ENCODE measurements around the gene TRIM63.
A peak's percentile ranks its signal among the peaks of the same experiment; 100 is the strongest.

Gene TRIM63

GRCh38 chr1:26055041-26055440, 12.4 kb downstream of the TRIM63 start:
- Mint-ChIP-seq H3K27me3 (peaks cover 35 to 60% of the 10 kb centered on the region in 2 donors), H3K4me1 (peaks cover 3 to 11% of the 10 kb centered on the region in 2 donors), H3K27ac (no peak overlapping the region), H3K4me3 (no peak overlapping the region), H3K36me3 (no peaks in the 10 kb centered on the region), H3K9me3 (no peaks in the 10 kb centered on the region)
- ATAC-seq (replicated peaks) (no peak), DNase-seq (no peak)

DNA sequence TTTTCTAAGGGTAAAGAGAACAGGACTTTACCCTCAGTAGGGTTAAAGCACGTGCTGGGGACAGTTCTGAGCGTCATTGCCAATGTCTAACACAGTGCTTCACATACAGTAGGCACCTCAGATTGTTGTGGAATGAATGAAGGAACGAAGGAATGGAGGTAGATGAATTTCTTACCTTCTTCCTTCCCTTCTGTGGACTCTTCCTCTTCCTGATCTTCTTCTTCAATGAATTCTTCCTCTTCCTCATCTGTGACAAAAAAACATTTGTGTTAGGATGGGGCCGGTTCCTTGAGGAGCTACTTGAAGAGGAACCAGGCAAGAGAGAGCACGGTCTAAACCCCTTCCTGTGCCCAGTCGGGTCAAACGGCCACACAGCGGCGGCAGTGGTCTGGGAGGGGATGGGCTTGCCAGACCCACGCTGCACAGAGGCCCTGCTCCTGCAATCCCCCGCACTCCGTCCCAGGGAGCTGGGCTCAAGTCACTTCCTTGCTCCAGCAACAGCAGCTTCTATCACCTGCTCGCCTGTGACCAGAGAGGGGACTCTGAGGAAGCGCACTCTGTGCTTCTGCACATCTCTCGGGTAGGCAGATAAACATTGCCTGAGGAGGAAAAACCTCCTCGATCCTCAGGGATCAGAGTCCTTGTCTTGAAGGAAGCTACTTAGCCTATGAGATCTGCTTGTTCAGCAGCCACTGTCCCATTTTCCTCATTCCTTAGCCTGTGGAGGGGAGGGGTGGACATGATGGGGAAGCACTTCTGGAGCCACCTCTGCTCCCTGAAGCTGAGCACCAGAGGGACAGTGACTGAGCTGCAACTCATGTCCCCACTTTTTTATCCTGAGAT, 13.5 kb downstream of the TRIM63 start:
- no peak for ATAC-seq (replicated peaks)
- no peaks in the 10 kb centered on the region for H3K9me3 Mint-ChIP-seq
- no peak for DNase-seq
- no peak overlapping the region for H3K4me3 Mint-ChIP-seq
- H3K36me3 Mint-ChIP-seq: no peaks in the 10 kb centered on the region
- H3K27me3 Mint-ChIP-seq: peaks cover 39 to 63% of the 10 kb centered on the region in 2 donors
- peaks cover 3 to 11% of the 10 kb centered on the region in 2 donors for H3K4me1 Mint-ChIP-seq
- H3K27ac Mint-ChIP-seq: no peak overlapping the region

DNA sequence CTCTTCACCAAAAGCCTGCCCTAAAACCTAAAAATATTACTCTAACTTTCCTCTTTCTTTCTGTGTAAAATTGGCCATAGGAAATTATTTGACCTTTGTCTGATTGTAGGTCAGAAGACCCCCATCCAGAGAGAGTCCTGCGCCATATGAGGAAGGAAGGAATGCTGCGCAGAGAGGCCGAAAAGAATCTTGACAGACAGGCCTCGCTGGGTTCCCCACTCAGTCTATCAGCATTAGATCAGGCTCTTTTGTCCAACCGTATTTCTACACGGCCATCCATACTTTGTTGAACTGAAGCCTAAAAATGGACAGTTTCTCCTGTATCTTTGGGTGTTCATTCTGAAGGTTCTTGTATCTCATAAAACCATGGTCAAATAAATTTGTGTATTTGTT, 17.2 kb downstream of the TRIM63 start:
- Mint-ChIP-seq H3K27ac (no peak overlapping the region), H3K9me3 (no peaks in the 10 kb centered on the region), H3K27me3 (peaks cover 46 to 80% of the 10 kb centered on the region in 2 donors), H3K4me3 (no peak overlapping the region), H3K36me3 (no peaks in the 10 kb centered on the region), H3K4me1 (peaks cover 3 to 13% of the 10 kb centered on the region in 2 donors)
- ATAC-seq (replicated peaks): no peak
- no peak for DNase-seq

- Mint-ChIP-seq H3K27ac (no peak overlapping the region), H3K4me3 (no peak overlapping the region), H3K4me1 (peaks cover 5 to 16% of the 10 kb centered on the region in 2 donors), H3K27me3 (peaks cover 52 to 81% of the 10 kb centered on the region in 2 donors), H3K36me3 (no peaks in the 10 kb centered on the region), H3K9me3 (no peaks in the 10 kb centered on the region)
- DNase-seq (no peak), ATAC-seq (replicated peaks) (no peak)
These were observed 17.7 kb downstream of the TRIM63 start for GRCh38 chr1:26049531-26050247.

DNA sequence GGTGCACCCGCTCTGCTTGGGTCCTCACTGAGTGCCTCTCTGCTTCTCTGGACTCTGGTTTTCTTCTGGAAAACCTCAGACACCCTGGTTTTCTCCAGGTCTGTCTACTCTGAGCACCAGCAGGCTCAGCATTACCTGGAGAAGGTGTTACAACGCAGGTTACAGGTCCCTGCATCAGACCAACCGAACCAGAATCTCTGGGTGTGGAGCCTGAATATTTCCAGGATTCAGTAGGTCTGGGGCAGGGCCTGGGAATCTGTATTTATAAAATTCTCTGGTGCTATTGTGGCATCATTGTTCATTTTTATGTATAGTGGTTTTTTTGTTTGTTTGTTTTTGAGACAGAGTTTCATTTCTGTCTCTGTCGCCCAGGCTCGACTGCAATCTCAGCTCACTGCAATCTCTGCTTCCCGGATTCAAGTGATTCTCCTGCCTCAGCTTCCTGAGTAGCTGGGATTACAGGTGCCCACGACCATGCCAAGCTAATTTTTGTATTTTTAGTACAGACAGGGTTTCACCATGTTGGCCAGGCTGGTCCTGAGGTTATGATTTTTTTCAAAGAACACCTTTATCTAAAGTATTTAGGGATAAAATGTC, 20.1 kb downstream of the TRIM63 start:
- ATAC-seq (replicated peaks) (no peak), DNase-seq (no peak)
- no peak overlapping the region for H3K27ac Mint-ChIP-seq
- no peaks in the 10 kb centered on the region for H3K9me3 Mint-ChIP-seq
- H3K4me1 Mint-ChIP-seq: peaks cover 5 to 16% of the 10 kb centered on the region in 2 donors
- no peak overlapping the region for H3K4me3 Mint-ChIP-seq
- H3K27me3 Mint-ChIP-seq: peaks cover 59 to 88% of the 10 kb centered on the region in 2 donors
- no peaks in the 10 kb centered on the region for H3K36me3 Mint-ChIP-seq

DNA sequence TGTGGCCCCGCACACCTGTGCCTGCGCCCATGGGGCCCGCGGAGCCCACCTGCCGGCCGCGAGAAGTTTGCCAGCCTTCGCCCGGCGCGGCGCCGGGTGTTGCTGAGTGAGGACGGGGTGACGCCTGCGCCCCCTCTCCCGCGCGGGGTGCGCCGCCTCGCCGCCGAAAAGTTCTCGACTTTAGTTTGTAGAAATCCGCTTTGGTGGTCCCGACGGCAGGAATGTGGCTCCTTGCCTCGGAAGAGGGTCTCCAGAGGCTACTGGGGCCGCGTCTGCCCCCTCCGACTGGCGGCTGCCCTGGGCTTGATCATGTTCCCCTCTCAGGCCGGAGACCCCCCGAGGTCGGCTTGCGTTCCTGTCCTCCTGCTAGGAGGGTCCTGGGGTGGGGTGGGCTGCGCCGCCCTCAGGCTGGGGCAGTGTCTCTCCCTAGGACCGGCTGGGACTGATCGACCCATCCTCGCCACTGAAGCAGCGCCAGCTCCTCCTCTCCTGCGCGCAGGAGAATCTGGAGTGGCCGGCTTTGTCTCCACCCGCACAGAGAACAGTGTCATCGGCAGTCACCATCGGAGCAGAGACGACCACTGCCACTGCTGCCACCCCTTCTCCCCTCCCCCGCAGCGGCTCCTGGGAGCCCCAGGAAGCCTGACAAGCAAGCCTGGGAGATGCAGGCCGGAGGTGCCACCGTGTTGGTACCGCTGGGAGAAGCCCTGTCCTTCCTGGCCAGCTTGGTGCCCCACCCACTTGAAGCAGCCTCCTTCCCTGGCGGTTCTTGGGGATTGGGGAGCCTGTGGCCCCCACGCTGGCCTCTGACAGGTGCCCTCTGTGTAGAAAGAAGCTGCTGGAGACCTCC, 21.0 kb downstream of the TRIM63 start:
- H3K4me1 Mint-ChIP-seq: peaks cover 5 to 16% of the 10 kb centered on the region in 2 donors
- no peaks in the 10 kb centered on the region for H3K9me3 Mint-ChIP-seq
- no peak for DNase-seq
- H3K27ac Mint-ChIP-seq: peak overlapping the region; percentile 42
- no peaks in the 10 kb centered on the region for H3K36me3 Mint-ChIP-seq
- ATAC-seq (replicated peaks): no peak
- peak overlapping the region in 1 of 2 donors; percentile 17 for H3K4me3 Mint-ChIP-seq
- peaks cover 66 to 90% of the 10 kb centered on the region in 2 donors for H3K27me3 Mint-ChIP-seq

- ATAC-seq (replicated peaks) (no peak), DNase-seq (no peak)
- Mint-ChIP-seq H3K27me3 (peaks cover 64 to 91% of the 10 kb centered on the region in 2 donors), H3K4me1 (peaks cover 5 to 12% of the 10 kb centered on the region in 2 donors), H3K27ac (peak within 1 kb of the TSS; percentile 42), H3K36me3 (no peaks in the 10 kb centered on the region), H3K4me3 (peak within 1 kb of the TSS in 1 of 2 donors; percentile 55), H3K9me3 (no peaks in the 10 kb centered on the region)
These were observed 21.6 kb downstream of the TRIM63 start, which contains the start of gene SLC30A2 for GRCh38 chr1:26045722-26046245. TSS of gene SLC30A2 (minus strand) at chr1:26046118. CDS start at chr1:26045896, 222 bp downstream.

DNA sequence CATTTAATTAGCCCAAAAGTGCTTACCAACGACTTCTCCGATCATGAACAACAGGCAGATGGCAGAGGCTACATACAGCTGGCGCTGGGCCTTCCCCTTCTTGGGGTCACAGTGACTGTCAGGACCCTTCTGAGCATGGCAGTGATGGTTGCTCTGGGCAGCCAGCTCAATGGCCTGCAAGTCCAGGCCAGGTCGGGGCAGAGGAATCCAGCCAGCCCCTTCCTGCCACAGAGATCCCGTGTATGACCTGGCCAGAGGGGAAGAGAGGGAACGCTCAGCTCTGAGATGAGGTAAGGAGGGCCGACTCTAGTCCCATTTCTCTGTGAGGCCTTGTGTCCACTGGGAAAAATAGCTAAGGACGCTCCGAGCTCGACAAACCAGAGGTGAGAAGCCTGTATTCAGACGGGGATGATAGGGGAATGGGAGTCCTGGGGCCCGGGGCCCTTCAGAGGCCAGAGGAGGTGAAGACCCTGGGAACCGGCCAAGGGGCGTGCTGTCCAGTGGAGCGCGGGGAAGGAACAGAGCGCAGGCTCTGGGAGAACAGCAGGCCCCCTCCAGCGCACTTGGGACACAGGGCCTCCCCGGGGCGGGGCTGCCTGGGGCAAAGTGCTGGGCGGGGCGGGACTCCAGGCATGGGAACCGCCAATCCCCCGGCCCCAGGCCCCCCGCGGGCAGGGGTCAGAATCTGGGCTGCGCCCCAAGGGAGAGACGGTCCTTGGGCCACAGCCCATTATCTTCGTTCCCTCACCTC, 22.3 kb downstream of the TRIM63 start:
- H3K27ac Mint-ChIP-seq: peak overlapping the region; percentile 6
- no peak for DNase-seq
- no peaks in the 10 kb centered on the region for H3K36me3 Mint-ChIP-seq
- H3K4me3 Mint-ChIP-seq: peak overlapping the region in 1 of 2 donors; percentile 55
- H3K27me3 Mint-ChIP-seq: peaks cover 61 to 86% of the 10 kb centered on the region in 2 donors
- H3K9me3 Mint-ChIP-seq: no peaks in the 10 kb centered on the region
- ATAC-seq (replicated peaks): no peak
- peaks cover 5 to 12% of the 10 kb centered on the region in 2 donors for H3K4me1 Mint-ChIP-seq

DNA sequence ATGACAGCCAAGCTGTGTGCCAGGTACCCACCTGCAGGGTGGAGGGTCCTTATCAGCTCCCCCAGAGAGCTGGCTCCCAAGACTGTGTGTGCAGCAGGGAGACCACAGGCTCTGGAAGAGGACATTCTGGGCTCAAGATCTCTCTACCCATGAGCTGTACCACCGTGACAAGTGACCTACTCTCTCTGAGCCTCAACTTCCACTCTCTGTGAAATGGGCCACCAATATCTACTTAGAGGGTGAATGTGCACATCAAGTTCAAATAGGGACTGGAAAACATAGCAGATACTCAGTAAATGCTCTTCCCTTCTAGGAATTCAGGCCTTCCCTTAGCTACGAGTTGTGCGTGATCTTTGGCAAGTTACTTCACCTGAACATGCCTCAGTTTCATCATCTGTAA, 23.0 kb downstream of the TRIM63 start:
- Mint-ChIP-seq H3K27ac (no peak overlapping the region), H3K9me3 (no peaks in the 10 kb centered on the region), H3K27me3 (peaks cover 55 to 79% of the 10 kb centered on the region in 2 donors), H3K4me3 (no peak overlapping the region), H3K36me3 (no peaks in the 10 kb centered on the region), H3K4me1 (peaks cover 5 to 12% of the 10 kb centered on the region in 2 donors)
- ATAC-seq (replicated peaks) (no peak), DNase-seq (no peak)

GRCh38 chr1:26043765-26044164, 23.7 kb downstream of the TRIM63 start:
- Mint-ChIP-seq H3K27me3 (peaks cover 52 to 72% of the 10 kb centered on the region in 2 donors), H3K4me1 (peaks cover 5 to 12% of the 10 kb centered on the region in 2 donors), H3K36me3 (no peaks in the 10 kb centered on the region), H3K9me3 (no peaks in the 10 kb centered on the region), H3K4me3 (no peak overlapping the region), H3K27ac (no peak overlapping the region)
- DNase-seq (no peak), ATAC-seq (replicated peaks) (no peak)

GRCh38 chr1:26041978-26042377, 25.5 kb downstream of the TRIM63 start:
- Mint-ChIP-seq H3K9me3 (no peaks in the 10 kb centered on the region), H3K4me3 (no peak overlapping the region), H3K27ac (no peak overlapping the region), H3K36me3 (no peaks in the 10 kb centered on the region), H3K4me1 (peaks cover 5 to 12% of the 10 kb centered on the region in 2 donors), H3K27me3 (peaks cover 45 to 58% of the 10 kb centered on the region in 2 donors)
- ATAC-seq (replicated peaks) (no peak), DNase-seq (no peak)

- Mint-ChIP-seq H3K36me3 (no peaks in the 10 kb centered on the region), H3K4me1 (peaks cover 7 to 11% of the 10 kb centered on the region in 2 donors), H3K27ac (no peak overlapping the region), H3K9me3 (no peaks in the 10 kb centered on the region), H3K27me3 (peaks cover 43 to 56% of the 10 kb centered on the region in 2 donors), H3K4me3 (no peak overlapping the region)
- no peak for ATAC-seq (replicated peaks)
- no peak for DNase-seq
These were observed 26.0 kb downstream of the TRIM63 start for GRCh38 chr1:26041401-26041800.

DNA sequence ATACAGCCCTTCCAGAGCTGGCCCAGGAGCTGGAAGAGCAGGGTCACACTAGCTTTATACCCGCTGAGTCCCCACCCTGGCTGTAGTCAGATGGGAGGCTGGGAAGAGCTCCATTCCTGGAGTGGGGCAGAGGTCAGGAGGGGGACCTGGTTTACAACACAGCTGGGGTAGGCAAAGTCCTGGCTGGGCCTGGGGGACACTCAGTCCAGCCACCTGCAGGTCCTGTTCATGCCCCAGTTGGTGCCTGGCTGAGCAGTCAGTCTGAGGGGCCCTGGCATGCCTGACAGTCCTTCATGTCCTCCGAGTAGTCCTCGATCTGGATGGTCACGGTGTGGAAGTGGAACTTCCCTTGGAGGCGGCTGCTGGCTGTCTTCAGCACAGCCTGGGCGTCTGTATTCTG, 28.5 kb downstream of the TRIM63 start:
- Mint-ChIP-seq H3K4me3 (no peak overlapping the region), H3K9me3 (no peaks in the 10 kb centered on the region), H3K4me1 (peaks cover 18 to 24% of the 10 kb centered on the region in 2 donors), H3K36me3 (no peaks in the 10 kb centered on the region), H3K27ac (no peak overlapping the region), H3K27me3 (peaks cover 34 to 48% of the 10 kb centered on the region in 2 donors)
- DNase-seq (no peak), ATAC-seq (replicated peaks) (no peak)

Measured in stimulated activated naive B cell treated with anti-CD40 and anti-IgM and Interleukin-4, amounts not matched to agents 10 μg/mL and 1 μg/mL and 100 μg/mL, for 72 hours (primary cell).